OCI-LY1 (cell line): ENCODE measurements around the gene DCUN1D5.

Experiments used
- EZH2 ChIP-seq: fragments of 200-600 bp; sonication (generic), shearing (Covaris generic); IDR thresholded peaks from 2 replicates; pipeline ENCODE4 v1.8.0; 2017; ENCODE audit warnings: borderline replicate concordance, mixed run types, mild to moderate bottlenecking, antibody characterized with exemption, low read length, moderate library complexity, mixed read lengths
- TF ChIP-seq, protein P1 (sequence below): fragments of 200-600 bp; sonication (generic), shearing (Covaris generic); IDR thresholded peaks from 2 replicates; pipeline ENCODE4 v1.5.1; 2017; ENCODE audit warnings: mild to moderate bottlenecking, antibody characterized with exemption, low read length, moderate library complexity, mixed read lengths

DNA sequence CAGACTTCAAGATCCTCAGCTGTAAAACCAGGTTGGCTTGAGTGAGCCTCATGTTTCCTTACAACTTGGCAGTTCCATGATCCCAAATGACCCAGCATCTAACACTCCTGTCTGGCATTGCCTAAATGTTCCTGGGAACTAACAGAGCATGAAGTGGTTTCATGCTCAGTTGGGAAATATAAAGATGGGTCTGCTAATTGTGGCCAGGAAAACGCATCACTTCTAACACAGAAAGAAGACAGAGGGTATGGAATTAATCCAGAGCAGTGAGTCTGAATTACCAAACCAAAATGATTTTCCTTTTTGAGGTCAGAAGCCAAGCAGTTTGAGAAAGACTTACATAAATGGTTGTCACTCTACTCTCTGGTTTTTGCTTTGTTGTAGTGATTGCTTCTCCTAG lies 75.9 kb downstream of the DCUN1D5 start:
- TF ChIP-seq EZH2 = no peak
- TF ChIP-seq, protein P1, sequence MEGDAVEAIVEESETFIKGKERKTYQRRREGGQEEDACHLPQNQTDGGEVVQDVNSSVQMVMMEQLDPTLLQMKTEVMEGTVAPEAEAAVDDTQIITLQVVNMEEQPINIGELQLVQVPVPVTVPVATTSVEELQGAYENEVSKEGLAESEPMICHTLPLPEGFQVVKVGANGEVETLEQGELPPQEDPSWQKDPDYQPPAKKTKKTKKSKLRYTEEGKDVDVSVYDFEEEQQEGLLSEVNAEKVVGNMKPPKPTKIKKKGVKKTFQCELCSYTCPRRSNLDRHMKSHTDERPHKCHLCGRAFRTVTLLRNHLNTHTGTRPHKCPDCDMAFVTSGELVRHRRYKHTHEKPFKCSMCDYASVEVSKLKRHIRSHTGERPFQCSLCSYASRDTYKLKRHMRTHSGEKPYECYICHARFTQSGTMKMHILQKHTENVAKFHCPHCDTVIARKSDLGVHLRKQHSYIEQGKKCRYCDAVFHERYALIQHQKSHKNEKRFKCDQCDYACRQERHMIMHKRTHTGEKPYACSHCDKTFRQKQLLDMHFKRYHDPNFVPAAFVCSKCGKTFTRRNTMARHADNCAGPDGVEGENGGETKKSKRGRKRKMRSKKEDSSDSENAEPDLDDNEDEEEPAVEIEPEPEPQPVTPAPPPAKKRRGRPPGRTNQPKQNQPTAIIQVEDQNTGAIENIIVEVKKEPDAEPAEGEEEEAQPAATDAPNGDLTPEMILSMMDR = no peak
